ENCODE results near the gene ARVCF.

DNA sequence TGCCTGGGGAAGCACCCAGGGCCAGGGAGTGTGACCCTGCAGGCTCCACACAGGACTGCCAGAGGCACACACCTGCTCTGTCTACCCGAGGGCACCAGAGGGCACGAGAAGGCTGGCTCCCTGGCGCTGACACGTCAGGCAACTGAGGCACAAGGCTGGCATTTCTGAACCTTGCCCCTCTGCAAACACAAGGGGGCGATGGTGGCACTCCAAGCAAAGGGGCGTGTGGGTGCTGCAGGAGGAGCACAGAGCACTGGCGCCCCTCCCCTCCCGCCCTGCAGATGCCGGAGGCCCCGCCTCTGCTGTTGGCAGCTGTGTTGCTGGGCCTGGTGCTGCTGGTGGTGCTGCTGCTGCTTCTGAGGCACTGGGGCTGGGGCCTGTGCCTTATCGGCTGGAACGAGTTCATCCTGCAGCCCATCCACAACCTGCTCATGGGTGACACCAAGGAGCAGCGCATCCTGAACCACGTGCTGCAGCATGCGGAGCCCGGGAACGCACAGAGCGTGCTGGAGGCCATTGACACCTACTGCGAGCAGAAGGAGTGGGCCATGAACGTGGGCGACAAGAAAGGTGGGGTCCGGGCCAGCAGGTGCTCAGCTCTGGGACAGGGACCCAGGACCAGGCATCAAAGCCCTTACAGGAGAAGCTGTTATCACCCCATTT lies 54.2 kb downstream of the ARVCF start:
- no peak for TF ChIP-seq POLR2AphosphoS5 (IDR thresholded peaks at IDR 0.05; ENCODE audit: low read depth, low read length)
- TF ChIP-seq TAF1 (IDR thresholded peaks at IDR 0.05; ENCODE audit: borderline replicate concordance, insufficient read depth, low read length): no peak

All from PFSK-1 (cell line).